Measurements from ENCODE around the gene MANSC1.

- no peak for TF ChIP-seq CTCF (conservative IDR thresholded peaks at IDR 0.05 in 1 of 2, IDR thresholded peaks at IDR 0.05 in 1 of 2; ENCODE audit: extremely low read depth in 1 of 2, insufficient read depth in 1 of 2, low read depth in 1 of 2, low read length in 2 of 2)
- TF ChIP-seq EZH2 (IDR thresholded peaks at IDR 0.05; ENCODE audit: borderline replicate concordance, low read length): no peak
Observed at GRCh38 chr12:12290206-12290605, 59.8 kb downstream of the MANSC1 start.
